ENCODE data around the gene METAP1. TPM values are rescaled to one million over a fixed set of nuclear protein-coding genes. Genes with fewer than 3 reads are reported as not detected.

METAP1 gene
- total and polyA plus RNA-seq, 2 experiments from 2014 or later, result 64.1 to 122 TPM

GRCh38 chr4:98951710-98952109 lies 43.8 kb upstream of the METAP1 start:
- H4K20me1 ChIP-seq (replicated peaks; ENCODE audit: insufficient read depth), result no peaks in the 10 kb centered on the region
- Mint-ChIP-seq H3K4me3 (no peak overlapping the region), H3K27ac (no peak overlapping the region), H3K36me3 (ENCODE audit: low read depth) (no peaks in the 10 kb centered on the region), H3K4me1 (no peaks in the 10 kb centered on the region), H3K27me3 (ENCODE audit: insufficient read depth, low read depth, poor library complexity) (peaks cover 2% of the 10 kb centered on the region), H3K9me3 (peaks cover 3% of the 10 kb centered on the region; the same call in 1 of the 3 replicates)
- no peaks in the 10 kb centered on the region for H3F3A ChIP-seq (replicated peaks; ENCODE audit: low read depth)
- H3K9me2 ChIP-seq (ENCODE audit: insufficient read depth), result no peaks in the 10 kb centered on the region
- no peaks in the 10 kb centered on the region for H3K27me3 ChIP-seq (ENCODE audit: insufficient read depth)
- H3K27ac ChIP-seq (ENCODE audit: low read depth), result no peak overlapping the region
- no peak overlapping the region for H3K4me3 ChIP-seq
- H3K36me3 ChIP-seq (ENCODE audit: insufficient read depth), result no peaks in the 10 kb centered on the region
- no peak overlapping the region for H3K4me2 ChIP-seq
- H3K4me1 ChIP-seq (ENCODE audit: insufficient read depth), result no peaks in the 10 kb centered on the region
- no peaks in the 10 kb centered on the region for H3K79me2 ChIP-seq (replicated peaks; ENCODE audit: insufficient read depth)
- no peak for ATAC-seq
- DNase-seq (ENCODE audit: low spot score), result no peak
- TF ChIP-seq JUNB (IDR thresholded peaks at IDR 0.05; ENCODE audit: unreplicated experiment) (no peak), ZNF331 (CRISPR knock-in tag; IDR thresholded peaks at IDR 0.05; ENCODE audit: low read depth) (no peak), ZNF462 (CRISPR knock-in tag; IDR thresholded peaks at IDR 0.05) (no peak), EZH2phosphoT487 (IDR thresholded peaks at IDR 0.05; ENCODE audit: unreplicated experiment) (no peak), ZNF114 (CRISPR knock-in tag; IDR thresholded peaks at IDR 0.05) (no peak), POLR2AphosphoS5 (IDR thresholded peaks at IDR 0.05; ENCODE audit: low read depth) (no peak), REST (IDR thresholded peaks at IDR 0.05; ENCODE audit: unreplicated experiment) (no peak), CTCF (conservative IDR thresholded peaks at IDR 0.05; ENCODE audit: low read depth in 2 of 2) (no peak), NANOG (IDR thresholded peaks at IDR 0.05; ENCODE audit: borderline replicate concordance) (no peak), CREB1 (CRISPR knock-in tag; IDR thresholded peaks at IDR 0.05; ENCODE audit: low read depth) (no peak), STAT1 (IDR thresholded peaks at IDR 0.05; ENCODE audit: unreplicated experiment) (no peak), ETS1 (IDR thresholded peaks at IDR 0.05) (no peak), EZH2 (IDR thresholded peaks at IDR 0.05; ENCODE audit: low read depth, unreplicated experiment) (no peak)
- H2AFZ ChIP-seq, result 0 out of 2 replicates have a peak overlapping the region, but pooled peaks have one; percentile 18

Measured in GM23338 (cell line).